Frontal cortex (tissue), 4 donors: ENCODE data around the gene TUBB2B. TPM values are rescaled to one million over a fixed set of nuclear protein-coding genes. Genes with fewer than 3 reads are reported as not detected.
"Not testable (repeated sequence)": the region's sequence is repeated elsewhere in the genome, so short reads cannot be mapped to it uniquely, and the experiment has no call there.

Experiments
- DNase-seq, 2 donors: peaks; one replicate each; pipeline ENCODE4 v3.0.0; 2012; ENCODE audit warnings: low spot score in 2 of 2
- FAIRE-seq: peaks from 2 replicates; lab custom pipeline; 2012; peaks lifted over from hg19 to GRCh38; lab: Jason Lieb, UNC
- total RNA-seq: library from RNA; depleted of rRNA; stranded (reverse); fragments of >200 nt; gene quantifications from one replicate; pipeline ENCODE4 v1.2.3, GENCODE V29; 2014
- donor health status: control.
- donor health status: control.
- donor health status: control.

TUBB2B gene
- total RNA-seq, 1 donor from 2014 or later: 5,262 TPM

- FAIRE-seq: no peak
- DNase-seq: no peak
These were observed 12.6 kb downstream of the TUBB2B start for GRCh38 chr6:3214898-3215297.

GRCh38 chr6:3213334-3213695 lies 14.1 kb downstream of the TUBB2B start:
- FAIRE-seq (no peak), DNase-seq (no peak)

DNA sequence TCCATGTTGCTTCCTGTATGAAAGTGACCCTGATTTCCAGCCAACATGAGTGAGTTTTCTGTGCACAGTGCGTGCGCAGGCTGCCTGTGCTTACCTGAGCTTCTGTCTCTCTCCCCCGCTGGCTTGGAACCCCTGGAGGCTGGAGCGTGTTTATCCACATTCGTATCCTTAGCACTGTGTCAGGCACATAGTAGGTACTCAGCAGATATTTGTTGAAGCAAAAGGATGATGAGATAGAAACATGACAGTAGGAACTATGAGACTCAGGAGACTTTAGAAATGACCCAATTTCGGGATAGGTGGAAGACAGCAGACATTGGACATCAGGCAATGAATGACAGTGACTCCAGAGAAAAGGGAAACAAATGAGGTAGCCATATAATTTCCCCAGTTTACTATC lies 15.2 kb downstream of the TUBB2B start:
- DNase-seq (no peak), FAIRE-seq (no peak)

GRCh38 chr6:3211681-3212080 lies 15.8 kb downstream of the TUBB2B start:
- DNase-seq: peak; percentile 58 to 67
- FAIRE-seq: no peak

GRCh38 chr6:3210024-3210610 lies 17.3 kb downstream of the TUBB2B start:
- FAIRE-seq (no peak), DNase-seq (no peak)

DNA sequence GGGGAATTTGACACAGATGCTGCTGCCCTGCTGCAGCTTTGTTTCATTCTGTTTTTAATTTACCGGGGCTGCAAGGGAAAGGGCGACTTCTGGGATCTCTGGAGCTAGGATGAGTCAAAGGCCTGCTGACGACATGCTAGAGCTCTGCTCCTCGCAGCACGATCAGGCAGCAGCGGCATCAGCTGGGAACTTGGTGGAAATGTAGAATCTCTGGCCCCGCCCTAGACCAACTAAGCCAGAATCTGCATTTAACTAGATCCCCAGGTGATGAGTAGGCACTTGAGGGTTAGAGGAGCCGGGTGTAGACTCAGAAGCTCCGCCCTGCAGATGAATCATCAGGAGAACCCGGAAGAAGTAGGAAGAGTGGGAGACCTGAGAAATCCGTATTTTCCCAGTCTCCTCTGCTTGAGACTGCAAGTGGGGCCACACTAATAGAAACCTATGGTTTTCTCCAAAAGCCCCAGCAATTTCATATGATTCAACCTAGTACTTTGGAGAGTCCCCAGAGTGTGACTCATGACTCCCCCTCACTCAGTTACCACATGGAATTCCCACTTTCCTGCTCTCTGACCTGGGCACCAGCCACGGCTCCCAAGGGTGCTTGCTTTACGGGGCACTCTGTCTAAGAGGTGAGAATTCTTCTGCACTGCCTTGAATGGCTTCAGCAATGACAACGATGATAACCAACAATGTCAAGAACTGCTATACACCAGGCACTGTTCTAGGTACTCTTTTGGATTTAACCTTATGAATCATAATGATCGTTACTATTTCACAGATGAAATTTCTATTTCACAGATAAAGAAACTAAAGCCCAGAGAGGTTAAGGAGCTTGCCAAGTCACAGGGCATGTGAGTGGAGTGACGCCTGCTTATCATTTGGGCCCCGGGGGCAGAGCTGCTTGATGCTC lies 18.1 kb downstream of the TUBB2B start:
- DNase-seq (no peak), FAIRE-seq (no peak)

DNA sequence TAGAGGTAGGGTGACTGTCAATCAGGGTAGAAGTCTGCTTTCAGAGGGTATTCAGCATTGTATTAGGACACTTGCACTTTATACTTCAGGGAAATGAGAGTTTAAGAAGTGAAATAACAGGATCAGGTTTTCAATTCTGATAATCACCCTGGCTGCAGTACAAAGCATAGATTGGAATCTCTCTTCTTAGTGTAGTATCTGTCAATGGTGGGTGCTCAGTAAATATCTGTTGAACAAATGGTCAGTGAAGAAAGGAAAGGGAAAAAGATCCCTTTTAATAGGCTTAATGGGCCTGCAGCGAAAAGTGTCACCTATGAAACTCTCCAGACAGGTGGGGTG lies 18.7 kb downstream of the TUBB2B start:
- no peak for FAIRE-seq
- no peak for DNase-seq

DNA sequence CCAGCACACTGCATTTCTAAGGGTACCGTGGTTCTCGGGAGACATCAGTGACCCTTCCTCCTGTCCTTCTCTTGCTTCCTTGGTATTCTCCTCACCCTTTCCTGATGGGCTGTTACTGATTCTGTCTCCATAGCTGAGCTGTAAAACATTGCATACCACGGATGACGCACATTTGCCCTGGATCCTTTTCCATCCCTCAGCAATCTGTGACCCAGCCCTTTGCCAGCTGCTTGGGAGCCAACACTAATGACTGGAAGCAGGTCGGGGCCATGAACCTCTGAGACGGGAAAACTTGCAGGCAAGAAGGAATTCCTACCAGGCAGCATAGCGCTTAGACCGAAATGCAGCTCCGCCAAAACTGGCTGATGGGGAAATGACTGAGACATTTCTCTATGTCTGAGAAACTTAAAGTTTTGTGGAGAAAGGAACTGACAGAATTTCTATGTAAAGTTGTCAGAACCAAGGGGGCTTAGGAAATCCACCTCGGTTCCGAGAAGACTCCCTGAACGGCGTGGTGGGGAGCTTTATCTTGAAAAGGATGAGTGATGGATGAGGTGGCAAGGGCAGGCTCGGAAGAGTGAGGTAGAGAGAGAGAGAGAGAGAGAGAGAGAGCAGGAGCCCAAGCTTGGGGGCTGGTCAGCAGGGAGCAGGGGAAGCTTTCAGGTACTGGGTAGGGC lies 19.2 kb downstream of the TUBB2B start:
- no peak for DNase-seq
- no peak for FAIRE-seq

DNA sequence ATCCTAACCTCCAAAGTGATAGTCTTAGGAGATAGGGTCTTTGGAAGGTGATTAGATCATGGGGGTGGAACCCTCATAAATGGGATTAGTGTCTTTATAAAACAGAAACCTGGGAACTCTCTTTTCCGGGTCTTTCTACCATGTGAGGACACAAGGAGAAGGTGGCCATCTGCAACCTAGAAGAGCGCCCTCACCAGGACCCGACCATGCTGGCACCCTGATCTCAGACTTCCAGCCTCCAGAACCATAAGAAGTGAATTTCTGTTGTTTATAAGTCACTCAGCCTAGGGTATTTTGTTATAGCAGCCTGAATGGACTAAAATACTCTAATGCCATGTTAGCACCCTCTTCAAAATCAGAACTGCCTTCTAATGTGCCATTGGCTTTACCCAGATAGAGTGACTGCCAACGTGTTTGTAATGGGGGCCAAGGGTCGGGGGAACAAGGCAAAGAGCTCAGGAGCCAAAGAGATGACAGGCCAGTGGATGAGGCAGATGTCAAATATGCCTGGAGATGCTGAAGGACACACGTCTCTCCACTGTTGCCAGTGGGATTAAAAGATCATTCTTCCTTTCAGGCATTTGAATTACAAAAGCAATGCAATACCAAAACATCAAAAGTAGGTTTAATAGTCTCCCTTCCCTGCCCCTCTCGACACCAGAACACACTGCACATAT lies 21.0 kb downstream of the TUBB2B start:
- FAIRE-seq: no peak
- DNase-seq: no peak

DNA sequence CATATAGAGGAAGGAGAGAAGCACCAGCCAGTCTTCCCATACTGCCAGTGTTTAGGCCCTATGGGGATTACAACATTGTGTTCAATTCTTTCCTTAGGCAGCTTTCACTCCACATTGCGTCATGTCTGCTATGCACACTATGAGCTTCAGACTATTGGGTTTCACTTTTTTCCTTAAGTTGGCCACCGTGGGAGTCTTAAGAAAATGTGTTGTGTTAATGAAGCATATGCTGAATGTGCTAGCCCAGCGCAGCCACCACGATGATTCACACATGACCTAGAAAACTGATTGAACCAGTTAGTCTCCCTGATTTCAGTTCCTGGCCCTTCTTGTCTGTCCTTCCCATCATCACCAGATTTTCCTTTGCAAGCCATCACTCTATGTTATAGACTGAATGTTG lies 21.5 kb downstream of the TUBB2B start:
- DNase-seq (no peak), FAIRE-seq (no peak)

DNA sequence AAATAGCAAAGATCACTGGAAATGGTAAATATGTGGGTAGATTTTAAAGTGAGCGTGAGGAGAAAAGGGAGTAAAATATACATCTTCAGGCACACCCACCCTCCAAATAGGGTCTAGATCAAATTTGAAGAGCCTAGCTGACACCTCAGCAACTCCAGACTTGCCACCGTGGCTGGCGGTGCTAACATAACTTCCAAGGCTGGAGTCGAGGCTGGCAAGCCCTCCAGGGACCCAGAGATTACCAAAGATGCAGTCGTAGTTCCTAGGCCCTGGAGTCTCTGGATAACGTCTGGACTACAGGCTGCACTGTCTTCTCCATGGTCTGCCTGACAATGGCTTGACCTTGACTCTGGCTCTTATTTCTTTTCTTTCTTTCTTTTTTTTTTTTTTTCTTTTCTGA lies 22.5 kb downstream of the TUBB2B start:
- no peak for FAIRE-seq
- DNase-seq: no peak

DNA sequence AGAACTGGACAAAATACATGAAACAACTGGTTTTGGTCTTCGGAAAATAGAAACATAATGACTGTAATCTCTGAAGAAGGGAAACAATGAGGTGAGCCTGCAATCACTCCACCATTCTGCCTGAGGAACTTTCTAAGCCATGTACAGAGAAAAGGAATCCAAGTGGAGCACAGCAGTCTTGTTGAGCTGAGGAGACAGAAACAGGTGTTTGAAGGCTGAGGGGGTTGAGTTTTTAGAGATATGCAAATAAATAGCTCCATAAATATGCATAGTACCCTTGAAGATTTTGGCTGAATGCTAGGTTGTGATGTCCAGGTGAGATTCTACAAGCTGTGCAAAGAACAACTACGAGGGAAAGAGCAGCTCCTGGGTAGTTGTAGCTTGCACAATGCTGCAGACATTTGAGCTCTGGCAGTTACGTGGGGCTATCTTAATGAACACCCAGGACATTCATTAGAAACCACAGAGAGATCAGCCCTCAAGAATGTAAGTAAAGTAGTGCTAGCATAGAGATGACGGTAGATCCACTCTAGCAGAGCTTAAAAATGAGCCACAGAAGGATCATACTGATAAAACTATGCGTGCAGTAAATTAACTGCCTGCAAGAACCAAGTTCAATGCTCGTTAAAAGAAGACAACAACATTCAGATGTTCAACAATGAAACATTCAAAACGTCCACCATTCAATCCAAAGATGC lies 24.3 kb downstream of the TUBB2B start:
- DNase-seq: no peak
- no peak for FAIRE-seq

DNA sequence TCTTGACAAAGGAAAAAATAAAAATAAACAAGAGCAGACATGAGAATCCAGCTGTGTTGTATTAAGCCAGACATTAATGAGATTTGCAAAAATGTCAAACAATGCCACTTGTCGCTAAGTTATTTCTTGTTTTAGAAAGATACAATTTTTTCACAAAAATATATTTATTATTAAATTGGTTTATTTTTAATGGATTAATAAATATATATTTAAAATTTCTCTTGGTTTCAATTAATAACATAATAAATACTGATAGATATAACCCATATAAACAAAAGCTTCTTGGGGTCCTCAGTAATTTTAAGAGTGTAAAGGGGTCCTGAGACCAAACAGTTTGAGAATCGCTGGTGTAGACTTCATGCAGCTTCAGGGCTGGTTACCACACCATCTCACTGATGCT lies 26.1 kb downstream of the TUBB2B start:
- FAIRE-seq: no peak
- DNase-seq: no peak

DNA sequence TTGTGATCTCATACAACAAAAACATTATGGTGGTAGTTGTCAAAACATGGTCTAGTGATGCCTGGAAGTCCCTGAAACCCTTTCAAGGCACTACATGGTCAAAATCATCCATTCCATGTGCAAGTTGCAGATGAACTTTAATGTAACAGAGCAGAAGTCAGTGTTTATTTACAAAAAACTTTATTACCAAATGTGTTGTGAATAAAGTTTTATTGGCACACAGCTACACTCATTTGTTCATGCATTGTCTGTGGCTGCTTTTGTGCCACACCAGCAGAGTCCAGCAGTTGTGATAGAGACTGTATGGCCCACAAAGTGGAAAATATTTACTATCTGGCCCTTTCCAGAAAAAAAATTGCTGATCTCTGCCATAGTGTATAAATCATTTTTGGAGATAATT lies 26.8 kb downstream of the TUBB2B start:
- no peak for FAIRE-seq
- no peak for DNase-seq

DNA sequence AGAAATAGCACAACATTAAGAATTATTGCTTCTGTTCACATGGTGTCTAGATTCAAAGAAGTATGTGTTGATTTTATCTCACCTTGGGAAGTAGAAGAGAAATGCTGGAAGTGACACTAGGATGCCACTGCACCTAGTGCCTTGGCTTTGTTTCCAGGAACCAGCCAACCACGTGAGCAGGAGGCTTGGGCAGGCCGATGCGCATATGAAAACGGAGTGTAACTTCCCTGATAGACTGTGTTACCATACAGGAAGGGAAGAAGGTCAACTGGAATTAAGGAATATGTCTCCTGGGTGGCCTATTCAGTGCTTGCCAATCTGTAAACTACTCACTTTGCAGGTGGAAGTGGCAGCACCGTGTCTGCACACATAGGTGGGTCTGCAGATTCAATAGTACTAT lies 28.1 kb downstream of the TUBB2B start:
- DNase-seq (no peak), FAIRE-seq (no peak)

- not testable (repeated sequence) for DNase-seq, FAIRE-seq
These were observed 29.7 kb downstream of the TUBB2B start for GRCh38 chr6:3197734-3198133.

DNA sequence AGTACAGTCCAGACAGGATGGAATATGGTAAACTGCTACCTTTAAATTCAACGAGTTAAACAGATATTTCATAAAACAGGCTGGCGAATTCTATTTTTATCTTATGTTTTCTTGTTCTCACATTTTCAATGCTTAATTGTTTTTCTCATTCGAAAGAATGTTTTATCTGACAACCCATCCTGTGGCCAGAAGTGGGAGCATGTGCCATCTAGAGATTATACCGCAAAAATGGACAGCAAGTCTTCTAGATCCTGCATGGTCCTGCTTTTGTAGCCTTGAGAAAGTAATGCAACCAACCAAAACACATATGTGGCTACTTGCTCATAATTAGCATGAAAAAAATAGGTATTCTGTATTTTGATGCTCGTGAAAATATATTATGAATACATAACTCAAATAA lies 30.7 kb downstream of the TUBB2B start:
- no peak for DNase-seq
- FAIRE-seq: no peak

DNA sequence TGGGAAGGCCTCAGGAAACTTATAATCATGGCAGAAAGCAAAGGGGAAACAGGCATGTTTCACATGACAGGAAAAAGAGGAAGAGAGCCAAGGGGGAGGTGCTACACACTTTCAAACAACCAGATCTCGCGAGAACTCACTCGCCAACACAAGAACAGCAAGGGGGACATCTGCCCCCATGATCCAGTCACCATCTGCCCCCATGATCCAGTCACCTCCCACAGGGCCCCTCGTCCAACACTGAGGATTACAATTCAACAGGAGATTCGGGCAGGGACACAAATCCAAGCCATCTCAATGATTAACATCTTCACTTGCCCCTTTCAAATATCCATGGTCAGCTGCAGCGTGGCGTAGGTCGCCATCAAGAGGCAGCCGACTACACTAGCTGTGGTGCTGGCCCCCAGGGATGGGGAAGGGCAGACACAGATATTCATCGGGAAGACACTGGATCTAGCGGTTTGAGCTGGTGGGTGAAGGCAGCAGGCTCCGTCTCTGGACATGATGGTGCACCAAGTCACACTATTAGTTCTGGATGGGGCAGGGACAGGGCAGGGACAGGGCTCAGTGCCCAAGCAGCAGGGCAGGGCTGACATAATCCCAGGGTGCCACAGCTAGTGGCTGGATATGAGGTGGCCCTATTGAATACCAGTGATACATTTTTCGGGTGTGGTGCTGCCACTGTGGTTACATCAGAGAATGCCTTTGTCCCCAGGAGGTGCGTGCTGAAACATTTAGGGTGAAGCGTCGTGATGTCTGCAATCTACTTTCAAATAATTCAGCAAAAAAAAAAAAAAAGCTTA lies 31.6 kb downstream of the TUBB2B start:
- FAIRE-seq: no peak
- DNase-seq: no peak

- FAIRE-seq (no peak), DNase-seq (no peak)
These were observed 32.1 kb downstream of the TUBB2B start for GRCh38 chr6:3195420-3195694.
